ENCODE measurements around the gene MUC13.

DNA sequence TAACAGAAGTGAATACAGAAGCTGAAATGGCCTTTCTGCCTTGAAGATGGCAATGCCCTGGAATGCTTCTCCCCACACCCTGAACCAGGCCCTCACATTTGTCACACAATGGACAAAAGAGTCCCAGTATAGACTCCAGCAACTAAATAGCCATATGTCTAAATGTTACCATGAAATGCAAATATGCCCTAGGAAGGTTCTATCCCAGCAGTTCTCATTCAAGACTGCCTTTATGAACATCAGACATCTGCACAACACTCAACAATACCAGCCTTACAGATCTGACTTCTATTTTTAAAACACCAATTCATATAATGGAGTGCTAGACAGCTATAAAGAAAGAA, 55.2 kb downstream of the MUC13 start:
- TF ChIP-seq, protein P1, sequence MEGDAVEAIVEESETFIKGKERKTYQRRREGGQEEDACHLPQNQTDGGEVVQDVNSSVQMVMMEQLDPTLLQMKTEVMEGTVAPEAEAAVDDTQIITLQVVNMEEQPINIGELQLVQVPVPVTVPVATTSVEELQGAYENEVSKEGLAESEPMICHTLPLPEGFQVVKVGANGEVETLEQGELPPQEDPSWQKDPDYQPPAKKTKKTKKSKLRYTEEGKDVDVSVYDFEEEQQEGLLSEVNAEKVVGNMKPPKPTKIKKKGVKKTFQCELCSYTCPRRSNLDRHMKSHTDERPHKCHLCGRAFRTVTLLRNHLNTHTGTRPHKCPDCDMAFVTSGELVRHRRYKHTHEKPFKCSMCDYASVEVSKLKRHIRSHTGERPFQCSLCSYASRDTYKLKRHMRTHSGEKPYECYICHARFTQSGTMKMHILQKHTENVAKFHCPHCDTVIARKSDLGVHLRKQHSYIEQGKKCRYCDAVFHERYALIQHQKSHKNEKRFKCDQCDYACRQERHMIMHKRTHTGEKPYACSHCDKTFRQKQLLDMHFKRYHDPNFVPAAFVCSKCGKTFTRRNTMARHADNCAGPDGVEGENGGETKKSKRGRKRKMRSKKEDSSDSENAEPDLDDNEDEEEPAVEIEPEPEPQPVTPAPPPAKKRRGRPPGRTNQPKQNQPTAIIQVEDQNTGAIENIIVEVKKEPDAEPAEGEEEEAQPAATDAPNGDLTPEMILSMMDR (IDR thresholded peaks at IDR 0.05) = no peak
- no peak for TF ChIP-seq EZH2phosphoT487 (IDR thresholded peaks at IDR 0.05)
- TF ChIP-seq EZH2 (IDR thresholded peaks at IDR 0.05) = no peak

Data from neural progenitor cell (in vitro differentiated cells).